HG02623 (cell line): Measurements from ENCODE around the gene C1orf167.

ENCODE experiments used
- ATAC-seq: cut with Tn5 transposase; IDR thresholded peaks from one replicate; pipeline ENCODE4 v1.9.1; 2021; ENCODE audit warnings: moderate library complexity; ENCODE audit not compliant: unreplicated experiment

C1orf167 gene

DNA sequence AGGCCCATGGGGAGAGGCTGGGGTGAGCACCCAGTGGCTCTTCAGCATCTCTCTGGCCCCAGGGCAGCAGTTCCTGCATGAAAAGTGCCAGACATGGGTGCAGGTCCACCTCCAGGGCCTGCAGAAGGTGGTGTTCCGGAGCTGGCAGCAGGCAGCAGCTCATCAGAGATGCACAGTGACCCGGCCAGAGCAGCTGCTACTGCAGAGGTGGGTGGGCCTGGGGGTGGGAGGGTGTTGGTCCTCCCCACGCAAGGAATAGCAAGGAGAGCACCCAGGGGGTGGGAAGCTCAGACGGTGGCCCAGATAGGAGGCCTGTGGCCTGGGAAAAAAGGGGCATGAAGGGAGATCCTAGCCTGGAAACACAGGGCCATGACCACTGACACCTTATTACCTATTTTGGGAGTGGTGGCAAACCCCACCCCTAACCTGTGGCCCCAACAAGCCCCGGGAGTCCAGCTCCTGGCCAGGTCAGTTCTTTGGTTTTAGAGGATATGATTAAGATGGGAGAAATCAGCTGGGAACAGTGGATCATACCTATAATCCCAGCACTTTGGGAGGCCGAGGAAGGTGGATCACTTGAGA is 20.2 kb downstream of the C1orf167 start:
- ATAC-seq = no peak

DNA sequence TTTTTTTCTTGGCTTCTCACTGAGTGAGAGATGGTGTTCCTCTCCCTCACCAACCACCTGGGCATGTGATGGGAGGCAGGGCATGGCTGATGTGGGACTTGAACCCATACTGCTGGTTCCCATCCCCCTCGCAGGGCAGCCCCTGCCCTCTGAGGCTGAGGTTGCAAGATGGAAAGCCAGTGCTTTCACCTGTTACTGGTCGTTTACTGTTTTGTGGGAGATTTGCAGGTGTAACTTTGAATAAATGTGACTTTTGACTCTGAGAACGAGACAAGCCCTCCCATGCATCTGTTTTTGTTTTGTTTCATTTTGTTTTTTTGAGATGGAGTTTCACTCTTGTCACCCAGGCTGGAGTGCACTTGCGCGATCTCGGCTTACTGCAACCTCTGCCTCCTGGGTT is 21.6 kb downstream of the C1orf167 start:
- no peak for ATAC-seq

DNA sequence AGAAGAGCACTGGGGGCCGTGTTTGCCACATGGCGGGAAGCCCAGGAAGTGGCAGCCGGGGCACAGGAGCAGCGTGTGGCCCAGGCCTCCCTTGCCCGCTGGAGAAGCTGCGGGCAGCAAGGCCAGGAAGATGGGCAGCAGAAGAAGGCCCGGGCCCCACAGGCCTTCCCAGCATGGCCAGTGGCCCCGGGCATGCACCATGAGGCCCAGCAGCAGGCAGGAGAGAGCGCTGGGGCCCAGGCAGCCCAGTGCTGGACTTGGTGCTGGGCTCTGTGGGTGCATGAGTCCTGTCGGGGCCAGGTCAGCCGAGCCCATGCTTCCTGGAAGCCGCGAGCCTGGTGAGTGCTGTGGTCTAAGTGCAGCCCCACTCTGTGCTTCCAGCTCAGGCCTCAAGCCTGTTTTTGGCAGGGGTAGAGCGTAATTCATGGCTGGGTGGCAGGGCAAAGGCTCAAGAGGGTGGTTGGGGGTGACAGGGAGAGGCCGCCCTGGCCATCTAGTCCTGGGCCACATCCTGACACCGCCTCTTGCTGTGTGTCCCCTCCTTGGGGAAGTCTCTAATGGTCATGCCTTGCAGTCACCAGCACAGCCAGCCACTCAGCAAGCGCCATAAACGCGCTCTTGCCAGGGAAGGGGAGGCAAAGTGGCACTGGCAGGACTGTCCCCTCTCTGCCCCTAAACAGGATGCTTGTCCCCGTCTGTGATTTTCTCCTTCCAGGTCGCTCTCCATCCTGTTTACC is 22.4 kb downstream of the C1orf167 start:
- no peak for ATAC-seq

DNA sequence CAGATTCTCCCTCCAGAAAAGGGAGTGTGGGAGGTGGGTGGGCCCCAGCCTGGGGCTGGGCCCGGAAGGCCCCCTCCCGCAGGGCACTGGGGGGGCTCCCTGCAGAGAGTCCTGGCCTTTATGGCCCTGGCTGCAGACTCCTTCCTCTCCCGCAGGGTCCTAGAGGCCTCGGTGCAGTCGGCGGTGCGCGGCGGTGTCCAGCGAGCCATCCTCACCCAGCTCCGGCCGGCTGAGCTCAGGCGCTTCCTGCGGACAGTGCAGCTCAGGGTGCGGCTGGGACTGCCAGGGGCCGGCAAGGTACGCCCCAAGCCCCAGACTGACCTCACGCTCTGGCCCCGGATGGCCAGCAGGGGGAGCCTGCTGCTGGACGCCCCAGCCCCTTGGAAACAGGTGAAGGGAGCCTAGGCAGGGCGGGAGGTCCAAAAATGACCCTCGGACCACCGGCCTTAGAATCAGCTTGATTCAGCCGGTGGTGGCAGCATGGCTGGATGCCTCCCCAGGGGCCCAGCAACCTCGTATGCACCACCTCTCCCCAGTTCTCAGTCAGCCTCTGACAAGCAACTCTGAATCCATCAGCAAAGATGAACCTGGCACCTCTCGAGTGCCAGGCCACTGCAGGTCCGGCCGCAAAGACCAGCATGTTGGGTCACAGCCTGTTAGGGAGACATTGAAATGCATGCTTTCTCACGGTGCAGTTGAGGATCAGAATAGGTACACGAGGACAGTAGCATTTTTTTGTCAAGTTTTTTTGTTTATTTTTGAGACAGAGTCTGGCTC is 23.2 kb downstream of the C1orf167 start:
- no peak for ATAC-seq

DNA sequence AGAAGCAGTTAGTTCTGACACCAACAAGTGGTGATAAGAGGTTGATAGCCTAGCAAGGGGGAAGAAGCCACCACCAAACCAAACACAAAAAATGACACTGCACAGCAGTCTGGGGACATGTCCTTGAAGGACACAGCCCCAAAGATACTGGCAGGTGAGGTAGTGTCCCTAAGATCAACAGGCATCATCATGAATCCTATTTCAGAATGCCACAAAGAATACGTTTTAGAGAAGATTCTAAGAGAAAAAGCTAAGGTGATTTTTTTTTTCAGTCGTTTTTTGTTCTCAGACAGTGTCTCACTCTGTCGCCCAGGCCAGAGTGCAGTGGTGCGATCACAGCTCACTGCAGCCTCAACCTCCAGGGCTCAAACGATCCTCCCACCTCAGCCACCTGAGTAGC is 24.2 kb downstream of the C1orf167 start:
- no peak for ATAC-seq

DNA sequence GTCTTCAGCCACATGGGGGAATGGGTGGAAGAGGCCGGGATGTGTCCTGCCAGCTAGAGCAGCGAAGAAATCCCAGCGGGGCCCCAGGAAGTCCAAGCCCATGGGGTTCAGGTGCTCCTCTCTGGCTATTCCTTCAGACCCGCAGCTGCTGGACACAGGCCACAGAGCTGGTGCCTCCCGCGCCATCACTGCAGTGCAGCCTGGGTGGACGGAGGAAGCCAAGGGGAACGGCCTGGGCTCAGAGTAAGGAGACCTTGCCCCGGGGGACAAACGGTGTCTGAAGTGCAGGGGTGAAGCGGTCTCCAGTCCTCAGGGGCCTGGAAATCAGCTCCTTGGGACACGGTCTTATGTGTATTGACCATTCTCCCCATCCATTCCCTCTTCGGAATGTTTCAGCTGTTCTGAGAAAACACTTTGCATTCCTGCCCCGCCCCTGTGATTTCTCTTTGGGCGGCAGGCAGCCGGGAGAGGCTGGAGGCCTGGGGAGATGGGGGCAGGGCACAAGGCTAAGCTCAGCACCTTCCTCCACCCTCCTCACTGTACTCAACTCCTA is 25.3 kb downstream of the C1orf167 start:
- no peak for ATAC-seq

DNA sequence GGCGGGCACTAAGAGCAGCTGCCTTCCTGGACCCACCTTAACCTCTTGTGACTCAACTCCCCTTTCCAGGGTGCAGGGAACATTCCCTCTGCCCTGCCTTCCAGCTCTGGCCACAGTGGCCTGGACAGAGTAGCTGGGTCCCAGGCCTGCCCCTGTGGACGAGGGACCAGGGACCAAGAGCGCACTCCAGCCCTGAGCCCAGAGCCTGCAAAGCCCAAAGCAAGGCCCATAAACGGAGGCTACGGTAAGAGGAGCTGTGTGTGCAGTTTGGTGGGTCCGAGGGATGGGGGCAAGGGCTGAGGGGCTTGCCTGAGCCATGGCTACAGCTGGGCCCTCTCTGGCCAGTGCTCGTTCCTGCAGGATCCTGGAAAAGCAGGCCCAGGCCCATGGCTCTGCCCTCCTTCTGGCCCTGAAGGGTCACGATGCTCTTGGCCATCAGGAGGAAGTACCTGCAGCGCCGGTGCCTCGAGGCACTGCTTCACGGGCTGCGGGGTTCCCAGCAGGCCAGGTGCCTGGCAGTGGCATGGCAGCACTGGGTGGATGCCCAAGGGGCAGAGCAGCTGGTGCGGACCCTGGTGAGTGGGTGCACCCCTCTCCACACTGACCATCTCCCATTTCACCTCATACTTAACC is 25.9 kb downstream of the C1orf167 start:
- no peak for ATAC-seq

DNA sequence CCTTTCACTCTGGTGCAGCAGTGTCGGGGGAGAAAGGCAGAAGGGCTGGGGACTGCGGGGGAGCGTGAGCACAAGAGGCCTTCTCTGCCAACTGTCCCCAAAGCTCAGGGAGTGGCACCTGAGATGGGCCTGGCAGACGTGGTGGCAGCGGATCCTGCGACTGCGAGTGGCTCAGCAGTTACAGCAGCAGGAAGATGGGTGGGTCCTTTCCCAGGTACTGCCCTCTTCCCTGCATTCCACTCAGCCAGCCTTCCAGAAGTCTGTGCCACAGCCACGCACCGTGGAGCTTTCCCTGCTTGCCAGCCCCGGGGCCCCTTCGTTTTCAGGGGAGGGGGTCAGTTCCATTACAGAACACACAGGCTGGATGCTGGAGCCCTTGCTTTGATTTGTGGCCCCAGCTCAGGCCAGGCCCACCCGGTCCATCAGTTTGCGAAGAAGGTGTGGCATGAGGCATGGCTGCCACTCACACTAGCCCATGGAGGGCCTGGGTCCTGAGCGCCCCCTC is 26.6 kb downstream of the C1orf167 start:
- ATAC-seq = no peak

DNA sequence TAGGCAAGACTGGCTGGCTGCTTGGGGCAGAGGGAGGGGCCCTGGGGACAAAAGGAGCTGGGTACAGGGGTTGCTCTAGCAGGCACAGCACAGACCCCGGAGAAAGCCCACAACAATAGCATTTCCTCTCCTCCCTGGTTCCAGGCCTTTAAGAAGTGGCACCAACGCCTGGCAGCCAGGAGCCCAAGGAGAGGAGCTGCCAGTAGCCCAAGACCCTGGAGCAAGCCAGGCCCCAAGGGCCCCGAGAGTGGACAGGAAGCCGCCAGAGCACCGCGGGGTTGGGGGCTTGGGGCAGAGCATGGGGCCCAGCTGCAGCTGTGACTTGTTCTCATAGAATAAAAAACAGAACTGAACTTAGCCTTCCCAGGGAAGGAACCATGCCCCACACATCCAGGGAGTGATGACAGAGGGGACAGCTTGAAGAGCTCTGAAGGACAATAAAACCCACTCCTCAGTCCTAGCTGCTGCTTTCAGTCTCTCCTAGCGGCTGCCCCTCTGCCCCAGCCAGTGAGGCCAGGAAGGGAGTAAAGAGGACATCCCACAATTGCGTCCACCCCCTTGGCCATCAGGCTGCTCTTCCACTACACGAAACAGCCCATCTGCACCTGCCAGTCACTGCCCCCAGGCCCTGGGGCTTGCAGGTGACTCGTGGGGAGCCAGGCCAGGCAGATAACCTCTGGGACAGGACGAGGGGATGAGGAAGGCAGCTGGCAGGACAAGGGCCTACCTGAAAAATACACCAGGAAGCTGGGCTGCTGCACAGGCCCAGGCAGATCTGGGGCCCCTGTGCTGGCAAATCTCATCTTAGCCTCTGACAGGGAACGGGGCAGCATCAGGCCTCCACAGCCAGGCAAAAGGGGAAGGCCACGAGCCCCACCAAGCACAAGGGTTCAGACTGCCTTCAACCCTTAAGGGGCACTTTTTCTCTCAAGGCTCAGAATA is 27.4 kb downstream of the C1orf167 start:
- ATAC-seq = no peak

DNA sequence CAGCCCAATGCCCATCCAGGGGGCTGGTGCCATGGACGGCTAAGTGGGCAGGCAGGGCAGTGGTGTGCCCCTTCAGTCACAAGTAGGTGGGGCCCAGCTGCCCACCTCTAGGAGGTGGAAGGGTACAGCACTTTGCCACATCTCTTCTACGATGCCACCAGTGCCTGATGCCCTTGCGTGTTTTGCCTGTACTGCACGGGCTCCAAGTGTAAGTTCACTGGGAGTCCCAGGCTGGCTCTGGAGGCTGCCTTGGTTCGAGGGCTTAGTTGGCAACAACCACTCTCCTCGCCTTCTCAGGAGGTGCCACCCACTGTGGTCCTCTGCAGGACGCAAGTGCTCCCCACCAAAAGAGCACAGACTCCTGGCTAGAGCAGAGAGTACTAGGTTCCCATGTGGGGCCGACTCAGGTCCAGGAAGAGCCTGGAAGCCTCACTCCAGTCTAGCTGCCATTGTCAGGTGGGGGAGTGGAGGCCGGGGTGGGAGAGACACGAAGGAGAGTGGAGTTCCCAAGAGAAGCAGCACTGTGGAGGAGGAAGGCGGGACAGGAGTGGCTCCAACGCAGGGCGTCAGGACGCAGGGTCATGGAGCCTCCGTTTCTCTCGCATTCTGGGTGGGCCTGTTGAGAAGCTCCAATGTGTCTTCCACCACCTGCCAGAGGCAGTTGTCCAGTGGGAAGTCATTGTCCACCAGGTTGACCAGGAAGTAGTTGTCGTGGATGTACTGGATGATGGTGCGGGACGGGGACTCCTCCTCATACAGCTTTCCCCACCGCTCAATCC is 28.3 kb downstream of the C1orf167 start:
- no peak for ATAC-seq

DNA sequence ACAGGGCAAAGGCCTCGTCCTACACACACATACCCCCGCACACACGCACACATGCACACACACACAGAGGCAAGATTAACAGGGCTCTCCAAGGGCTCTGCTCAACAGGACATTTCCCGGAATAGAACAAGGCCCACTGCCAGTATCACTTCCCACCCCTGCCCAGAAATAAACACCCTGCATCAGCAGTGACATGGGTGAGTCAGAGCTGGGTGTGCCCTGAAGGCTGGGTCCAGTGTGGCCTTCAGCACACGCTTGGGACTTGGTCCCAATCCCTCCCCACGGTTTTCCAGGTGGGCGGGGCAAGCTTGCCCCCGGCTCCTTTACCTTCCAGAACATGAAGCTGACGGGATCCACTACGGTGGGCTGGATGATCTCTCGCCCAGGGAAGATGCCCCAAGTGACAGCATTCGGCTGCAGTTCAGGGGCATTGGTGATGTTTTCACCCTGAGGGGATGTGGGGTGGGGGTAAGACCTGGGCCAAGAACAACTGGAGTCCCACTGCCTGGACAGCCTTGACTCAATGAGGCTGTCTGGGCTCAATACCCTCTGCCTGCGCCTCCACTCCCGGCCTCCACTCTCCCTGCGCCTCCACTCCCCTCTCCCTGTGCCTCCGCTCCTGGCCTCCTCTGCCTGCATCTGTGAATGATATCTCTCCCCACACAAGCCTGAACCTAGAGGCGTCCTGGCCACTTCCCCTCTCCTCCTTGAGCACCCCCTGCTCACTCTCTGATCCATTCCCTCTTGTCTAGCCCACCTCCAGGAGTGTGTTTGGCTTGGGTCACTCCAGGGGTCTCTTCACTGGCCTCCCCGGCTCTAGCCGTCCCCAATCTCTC is 29.1 kb downstream of the C1orf167 start:
- no peak for ATAC-seq

DNA sequence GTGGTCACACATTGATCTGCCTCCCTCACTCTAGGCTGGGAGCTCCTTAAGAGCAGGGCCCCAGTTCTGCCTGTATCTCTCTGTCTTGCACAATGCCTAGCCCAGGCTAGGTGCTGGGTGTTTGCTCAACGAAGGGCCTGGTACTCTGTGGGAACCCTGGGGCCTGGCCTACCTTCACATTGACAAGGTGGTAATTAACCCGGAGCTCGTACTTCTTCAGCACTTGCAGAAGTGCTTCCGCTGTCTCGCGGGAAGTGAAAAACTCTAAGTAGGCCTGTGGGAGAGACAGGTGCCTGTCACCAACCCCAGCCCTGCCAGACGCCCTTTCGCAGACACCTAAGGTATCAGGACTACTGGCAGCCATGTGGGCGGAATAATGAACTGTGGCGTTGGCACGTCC is 30.1 kb downstream of the C1orf167 start:
- no peak for ATAC-seq

DNA sequence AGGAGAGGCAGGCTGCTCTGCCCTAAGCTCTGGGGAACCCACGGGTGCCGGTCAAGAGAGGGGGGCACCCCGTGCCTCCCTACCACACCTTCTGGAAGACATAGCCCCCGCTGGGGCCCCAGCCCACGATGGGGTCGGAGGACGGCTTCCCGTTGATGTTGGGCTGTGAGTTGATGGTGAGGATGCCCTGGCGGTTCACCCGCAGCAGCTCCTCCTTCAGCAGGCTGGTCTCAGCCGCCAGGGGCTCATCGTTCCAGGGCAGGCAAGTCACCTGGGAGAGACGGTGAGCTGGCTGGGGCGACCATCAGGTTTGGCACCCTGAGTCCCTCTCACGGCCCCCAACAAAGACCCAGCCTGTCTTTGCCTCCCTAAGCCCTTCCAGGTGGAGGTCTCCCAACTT is 31.8 kb downstream of the C1orf167 start:
- no peak for ATAC-seq

DNA sequence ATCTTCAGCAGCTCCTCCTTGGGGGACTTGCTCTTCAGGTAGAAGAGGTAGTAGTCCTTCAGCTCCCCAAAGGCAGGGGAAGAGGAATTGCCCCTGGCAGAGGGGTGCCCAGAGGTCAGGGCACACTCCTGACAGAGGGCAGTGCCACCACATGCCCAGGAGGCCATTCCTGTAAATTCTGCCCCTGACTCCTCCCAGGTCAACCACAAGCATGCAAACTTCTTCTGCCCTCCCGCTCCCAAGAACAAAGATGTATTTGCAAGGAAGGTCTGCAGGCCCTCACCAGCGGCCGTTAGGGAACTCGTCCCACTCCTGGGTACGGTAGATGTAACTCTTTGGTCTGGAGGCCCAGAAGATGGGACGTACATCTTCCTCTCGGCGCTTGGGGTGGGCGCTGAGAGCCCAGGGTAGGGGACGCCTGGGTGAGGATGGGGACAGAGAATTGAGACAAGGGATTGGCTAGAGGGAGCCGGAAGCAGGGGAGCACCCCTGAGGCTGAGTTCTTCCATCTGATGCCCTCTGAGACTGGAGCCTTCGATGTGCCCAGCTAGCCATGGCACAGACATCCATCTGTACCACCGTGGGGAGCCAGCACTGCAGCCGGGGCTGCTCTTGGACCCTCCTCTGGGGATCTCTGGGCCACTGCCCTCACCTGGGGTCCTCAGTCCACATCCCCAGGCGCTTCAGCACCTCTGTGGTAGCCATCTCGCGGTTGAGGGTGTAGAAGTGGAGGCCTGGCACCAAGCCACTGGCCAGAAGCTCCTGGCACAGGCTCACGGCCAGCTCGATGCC is 32.6 kb downstream of the C1orf167 start:
- no peak for ATAC-seq

DNA sequence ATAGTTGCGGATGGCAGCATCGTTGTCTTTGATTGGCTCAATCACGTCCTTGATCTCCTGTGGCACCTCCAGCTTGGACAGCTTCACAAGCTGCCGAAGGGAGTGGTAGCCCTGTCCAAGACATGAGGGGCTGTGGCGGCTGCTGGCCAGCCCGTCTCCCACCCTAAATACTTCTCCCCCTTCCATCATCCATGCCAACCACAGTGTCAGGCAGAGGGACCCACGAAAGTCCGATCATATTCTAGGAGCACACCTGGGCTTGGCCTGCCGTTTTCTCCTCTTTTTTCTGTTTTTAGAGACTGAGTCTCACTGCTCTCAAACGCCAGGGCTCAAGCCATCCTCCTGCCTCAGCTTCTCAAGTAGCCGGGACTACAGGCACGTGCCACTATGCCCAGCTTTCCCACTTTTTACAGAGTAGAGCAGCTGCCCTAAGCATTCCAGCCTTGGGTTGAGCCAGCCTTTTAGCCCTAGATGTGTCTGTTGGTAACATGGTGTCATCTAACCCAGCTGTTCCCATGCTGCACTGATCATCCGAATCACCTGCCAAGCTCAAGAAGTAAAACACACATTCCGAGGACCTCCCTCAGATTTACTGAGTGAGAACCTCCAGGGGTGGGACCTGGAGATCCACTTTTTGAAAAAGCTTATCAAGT is 33.4 kb downstream of the C1orf167 start:
- no peak for ATAC-seq

DNA sequence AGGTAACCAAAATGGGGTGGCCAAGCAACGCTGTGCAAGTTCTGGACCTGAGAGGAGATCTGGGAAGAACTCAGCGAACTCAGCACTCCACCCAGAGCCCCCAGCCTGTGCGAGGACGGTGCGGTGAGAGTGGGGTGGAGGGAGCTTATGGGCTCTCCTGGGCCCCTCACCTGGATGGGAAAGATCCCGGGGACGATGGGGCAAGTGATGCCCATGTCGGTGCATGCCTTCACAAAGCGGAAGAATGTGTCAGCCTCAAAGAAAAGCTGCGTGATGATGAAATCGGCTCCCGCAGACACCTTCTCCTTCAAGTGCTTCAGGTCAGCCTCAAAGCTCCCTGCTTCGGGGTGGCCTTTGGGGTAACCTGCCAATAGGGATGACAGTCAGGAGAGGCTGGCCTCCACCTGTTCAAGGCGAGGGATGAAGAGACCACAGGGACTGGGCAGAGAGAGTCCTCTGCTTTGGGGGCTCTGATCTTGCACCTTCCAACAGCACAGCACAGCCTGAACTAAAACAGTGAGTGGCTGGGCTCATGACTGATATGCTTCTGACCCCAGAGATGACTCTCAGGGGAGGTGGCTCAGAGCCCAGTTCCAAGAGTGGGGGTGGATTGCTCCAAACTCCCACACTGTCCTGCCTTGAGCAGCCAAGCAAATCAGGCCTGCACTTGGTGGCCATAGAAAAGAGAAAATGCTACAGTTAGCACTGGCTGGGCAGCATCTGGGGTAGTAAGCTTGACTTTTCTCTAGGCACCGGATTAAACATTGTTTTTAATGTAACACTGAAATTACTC is 34.2 kb downstream of the C1orf167 start:
- no peak for ATAC-seq
